ENCODE data around the gene OSBPL3.

DNA sequence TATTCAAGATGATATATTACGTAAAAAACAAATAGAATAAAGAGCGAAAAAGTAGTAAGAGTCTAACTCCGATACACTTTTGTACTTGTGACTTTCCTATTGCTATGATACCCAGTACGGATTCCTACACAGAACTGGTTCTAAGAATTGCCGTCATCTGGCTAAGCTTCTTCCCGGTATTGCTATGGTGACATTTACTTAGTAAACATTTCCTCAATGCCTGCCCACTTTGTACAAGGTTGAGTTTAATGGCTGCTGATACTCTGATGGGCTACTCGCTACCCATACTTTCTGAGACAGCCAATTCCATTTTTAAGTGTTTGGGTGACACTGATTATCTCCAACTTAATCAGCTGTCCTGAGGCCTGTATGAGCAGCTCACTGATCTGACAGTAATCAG, 55.6 kb downstream of the OSBPL3 start:
- TF ChIP-seq, protein P1, sequence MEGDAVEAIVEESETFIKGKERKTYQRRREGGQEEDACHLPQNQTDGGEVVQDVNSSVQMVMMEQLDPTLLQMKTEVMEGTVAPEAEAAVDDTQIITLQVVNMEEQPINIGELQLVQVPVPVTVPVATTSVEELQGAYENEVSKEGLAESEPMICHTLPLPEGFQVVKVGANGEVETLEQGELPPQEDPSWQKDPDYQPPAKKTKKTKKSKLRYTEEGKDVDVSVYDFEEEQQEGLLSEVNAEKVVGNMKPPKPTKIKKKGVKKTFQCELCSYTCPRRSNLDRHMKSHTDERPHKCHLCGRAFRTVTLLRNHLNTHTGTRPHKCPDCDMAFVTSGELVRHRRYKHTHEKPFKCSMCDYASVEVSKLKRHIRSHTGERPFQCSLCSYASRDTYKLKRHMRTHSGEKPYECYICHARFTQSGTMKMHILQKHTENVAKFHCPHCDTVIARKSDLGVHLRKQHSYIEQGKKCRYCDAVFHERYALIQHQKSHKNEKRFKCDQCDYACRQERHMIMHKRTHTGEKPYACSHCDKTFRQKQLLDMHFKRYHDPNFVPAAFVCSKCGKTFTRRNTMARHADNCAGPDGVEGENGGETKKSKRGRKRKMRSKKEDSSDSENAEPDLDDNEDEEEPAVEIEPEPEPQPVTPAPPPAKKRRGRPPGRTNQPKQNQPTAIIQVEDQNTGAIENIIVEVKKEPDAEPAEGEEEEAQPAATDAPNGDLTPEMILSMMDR (IDR thresholded peaks at IDR 0.05 in 8 of 11, conservative IDR thresholded peaks at IDR 0.05 in 3 of 11): no peak
- TF ChIP-seq POLR2AphosphoS5 (IDR thresholded peaks at IDR 0.05) (no peak), POLR2A (IDR thresholded peaks at IDR 0.05) (no peak)
